OCI-LY3 (cell line): ENCODE results near the gene KIZ.

Experiments used
- CTCF ChIP-seq: fragments of 200-600, 300-600 bp; sonication (generic); IDR thresholded peaks from 2 replicates; pipeline ENCODE4 v1.5.1; 2014; ENCODE audit warnings: antibody characterized with exemption, low read length, low read depth
- EZH2phosphoT487 ChIP-seq: fragments of 200-600 bp; shearing (Covaris generic); IDR thresholded peaks from 2 replicates; pipeline ENCODE4 v1.6.1; 2018; ENCODE audit warnings: antibody characterized with exemption, mixed run types, low read depth

- no peak for TF ChIP-seq EZH2phosphoT487
- no peak for TF ChIP-seq CTCF
Observed at GRCh38 chr20:21127201-21127981, 1.5 kb downstream of the KIZ start.
